Calu3 (cell line): ENCODE measurements around the gene ZNF277. TPM values are rescaled to one million over a fixed set of nuclear protein-coding genes. Genes with fewer than 3 reads are reported as not detected.

Experiments
- BruUV-seq: library from RNA; stranded (reverse); fragments of 400-500 nt; replicated peaks from 2 replicates; lab custom pipeline; 2021; lab: Mats Ljungman, UMichigan
- CTCF ChIA-PET: fragments of 300-600 bp; sonication (Branson Sonifier 250); formaldehyde crosslinking; loops from one replicate; lab custom pipeline; 2022; ENCODE audit warnings: antibody characterized with exemption; lab: Charles Lee
- DNase-seq: peaks from one replicate; pipeline ENCODE4 v3.0.0; 2022
- H3K27ac Mint-ChIP-seq: one replicate; pipeline ENCODE4 v1.8.0; 2022; ENCODE audit warnings: mixed read lengths; ENCODE audit not compliant: unreplicated experiment
- H3K27me3 Mint-ChIP-seq: one replicate; pipeline ENCODE4 v1.8.0; 2022; ENCODE audit warnings: mixed read lengths; ENCODE audit not compliant: unreplicated experiment
- H3K36me3 Mint-ChIP-seq: one replicate; pipeline ENCODE4 v1.8.0; 2022; ENCODE audit warnings: mild to moderate bottlenecking, moderate library complexity, mixed read lengths; ENCODE audit not compliant: insufficient read depth, unreplicated experiment
- H3K4me1 Mint-ChIP-seq: one replicate; pipeline ENCODE4 v1.8.0; 2022; ENCODE audit warnings: mild to moderate bottlenecking, low read depth, mixed read lengths; ENCODE audit not compliant: unreplicated experiment
- H3K4me3 Mint-ChIP-seq: one replicate; pipeline ENCODE4 v1.8.0; 2022; ENCODE audit warnings: mild to moderate bottlenecking, low read depth, moderate library complexity, mixed read lengths; ENCODE audit not compliant: unreplicated experiment
- H3K9me3 Mint-ChIP-seq: one replicate; pipeline ENCODE4 v1.8.0; 2022; ENCODE audit warnings: low read depth, mixed read lengths; ENCODE audit not compliant: unreplicated experiment
- CTCF ChIP-seq: fragments of 200-600 bp; IDR thresholded peaks from one replicate; pipeline ENCODE4 v1.8.0; 2022; ENCODE audit warnings: antibody characterized with exemption; ENCODE audit not compliant: unreplicated experiment
- intact Hi-C: fragments of 100-400 bp; cut with micrococcal nuclease; formaldehyde crosslinking; loops from one replicate; pipeline ENCODE4 v1.10.0; 2022; ENCODE audit not compliant: unreplicated experiment
- total RNA-seq: library from RNA; stranded (reverse); gene quantifications from 2 replicates; pipeline ENCODE4 v1.2.3, GENCODE V29; 2022

Gene ZNF277
- total RNA-seq, 1 experiment from 2014 or later: 18.1 TPM

DNA sequence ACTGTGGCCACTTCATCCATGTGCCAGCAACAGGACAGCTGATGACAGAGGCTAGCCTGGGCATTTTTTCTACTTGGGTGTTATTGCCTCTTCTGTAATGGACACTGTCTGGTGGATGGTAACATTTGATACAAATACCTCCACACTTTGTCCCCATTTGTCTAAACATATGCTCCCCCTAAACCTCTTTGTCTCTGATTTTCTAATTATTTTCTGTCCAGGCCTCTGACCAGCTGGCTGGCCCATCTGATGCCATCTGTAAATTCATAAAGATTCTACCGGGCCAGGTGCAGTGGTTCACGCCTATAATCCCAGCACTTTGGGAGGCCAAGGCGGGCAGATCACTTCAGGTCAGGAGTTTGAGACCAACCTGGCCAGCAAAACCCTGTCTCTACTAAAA lies 159.1 kb downstream of the ZNF277 start:
- no peak for TF ChIP-seq CTCF
- H3K27me3 Mint-ChIP-seq: peaks cover 16% of the 10 kb centered on the region
- CTCF ChIA-PET: no interaction called here
- DNase-seq: no peak
- intact Hi-C loops: no loop called here
- H3K36me3 Mint-ChIP-seq: no peaks in the 10 kb centered on the region
- H3K9me3 Mint-ChIP-seq: no peaks in the 10 kb centered on the region
- no peaks in the 10 kb centered on the region for H3K4me1 Mint-ChIP-seq
- BruUV-seq: no TSS peak
- no peak overlapping the region for H3K27ac Mint-ChIP-seq
- H3K4me3 Mint-ChIP-seq: no peak overlapping the region

GRCh38 chr7:112366886-112367285 lies 160.4 kb downstream of the ZNF277 start:
- Mint-ChIP-seq H3K4me1 (no peaks in the 10 kb centered on the region), H3K4me3 (no peak overlapping the region), H3K36me3 (no peaks in the 10 kb centered on the region), H3K27ac (no peak overlapping the region), H3K27me3 (peaks cover 16% of the 10 kb centered on the region), H3K9me3 (no peaks in the 10 kb centered on the region)
- BruUV-seq: no TSS peak
- no peak for DNase-seq
- TF ChIP-seq CTCF: no peak
- intact Hi-C loops: no loop called here
- CTCF ChIA-PET: no interaction called here

DNA sequence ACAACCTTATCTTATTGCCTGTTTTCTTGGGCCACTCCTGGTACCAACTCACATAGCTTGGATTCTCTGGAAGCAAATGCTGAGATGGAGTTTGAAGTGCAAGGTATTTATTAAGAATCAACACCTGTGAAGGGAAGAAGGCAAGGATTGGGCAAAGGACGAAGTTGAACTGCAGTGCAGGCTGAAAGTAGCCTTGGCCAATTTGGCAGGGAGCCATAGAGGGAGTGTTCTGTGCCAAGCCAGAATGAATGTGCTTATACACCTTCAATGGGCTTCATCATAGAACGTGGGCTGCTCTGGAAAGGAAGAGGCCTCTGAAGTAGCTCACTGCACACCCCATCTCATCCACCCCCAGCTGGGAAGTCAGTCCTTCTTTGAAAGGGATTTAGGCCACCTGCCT lies 163.9 kb downstream of the ZNF277 start:
- Mint-ChIP-seq H3K4me1 (no peaks in the 10 kb centered on the region), H3K27ac (no peak overlapping the region), H3K9me3 (no peaks in the 10 kb centered on the region), H3K4me3 (no peak overlapping the region), H3K27me3 (no peaks in the 10 kb centered on the region), H3K36me3 (no peaks in the 10 kb centered on the region)
- BruUV-seq: no TSS peak
- no peak for DNase-seq
- TF ChIP-seq CTCF: no peak
- CTCF ChIA-PET: no interaction called here
- intact Hi-C loops: no loop called here

- no TSS peak for BruUV-seq
- Mint-ChIP-seq H3K27me3 (no peaks in the 10 kb centered on the region), H3K4me1 (no peaks in the 10 kb centered on the region), H3K27ac (no peak overlapping the region), H3K36me3 (no peaks in the 10 kb centered on the region), H3K9me3 (no peaks in the 10 kb centered on the region), H3K4me3 (no peak overlapping the region)
- CTCF ChIA-PET: no interaction called here
- no peak for DNase-seq
- intact Hi-C loops: no loop called here
- TF ChIP-seq CTCF: no peak
Measured at GRCh38 chr7:112371701-112372100, 165.2 kb downstream of the ZNF277 start.
